BLaER1 treated with 17β-estradiol and CSF1 and Interleukin-3, amounts not matched to agents 10 nM and 100 nM (cell line): Measurements from ENCODE around the gene C18orf32.
"Not testable (repeated sequence)": the region's sequence is repeated elsewhere in the genome, so short reads cannot be mapped to it uniquely, and the experiment has no call there.

Experiments
- H3K27ac ChIP-seq, 11 experiments: shearing (Covaris generic); formaldehyde crosslinking; 2 replicates each; pipeline ENCODE4 v1.8.1; 2022
- H3K27me3 ChIP-seq, 11 experiments: shearing (Covaris generic); formaldehyde crosslinking; 2 replicates each; pipeline ENCODE4 v1.8.1; 2022
- H3K36me3 ChIP-seq, 11 experiments: shearing (Covaris generic); formaldehyde crosslinking; 2 replicates each; pipeline ENCODE4 v1.8.1; 2022
- H3K4me1 ChIP-seq, 10 experiments: shearing (Covaris generic); formaldehyde crosslinking; 2 replicates each; pipeline ENCODE4 v1.8.1; 2022
- H3K4me2 ChIP-seq, 11 experiments: shearing (Covaris generic); formaldehyde crosslinking; 2 replicates each; pipeline ENCODE4 v1.8.1; 2022
- H3K4me3 ChIP-seq, 10 experiments: shearing (Covaris generic); formaldehyde crosslinking; 2 replicates each; pipeline ENCODE4 v1.8.1; 2022
- H3K9ac ChIP-seq, 11 experiments: shearing (Covaris generic); formaldehyde crosslinking; 2 replicates each; pipeline ENCODE4 v1.8.1; 2022
- H3K9me3 ChIP-seq, 11 experiments: shearing (Covaris generic); formaldehyde crosslinking; replicated peaks in 1 of 11; 2 replicates each; pipeline ENCODE4 v1.8.1; 2022
- H4K20me1 ChIP-seq, 11 experiments: shearing (Covaris generic); formaldehyde crosslinking; 2 replicates each; pipeline ENCODE4 v1.8.1; 2022
- Cebpa-rat ChIP-seq, 11 experiments: shearing (Covaris generic); IDR thresholded peaks; 2 replicates each; pipeline ENCODE4 v1.8.1; 2022

The C18orf32 gene

DNA sequence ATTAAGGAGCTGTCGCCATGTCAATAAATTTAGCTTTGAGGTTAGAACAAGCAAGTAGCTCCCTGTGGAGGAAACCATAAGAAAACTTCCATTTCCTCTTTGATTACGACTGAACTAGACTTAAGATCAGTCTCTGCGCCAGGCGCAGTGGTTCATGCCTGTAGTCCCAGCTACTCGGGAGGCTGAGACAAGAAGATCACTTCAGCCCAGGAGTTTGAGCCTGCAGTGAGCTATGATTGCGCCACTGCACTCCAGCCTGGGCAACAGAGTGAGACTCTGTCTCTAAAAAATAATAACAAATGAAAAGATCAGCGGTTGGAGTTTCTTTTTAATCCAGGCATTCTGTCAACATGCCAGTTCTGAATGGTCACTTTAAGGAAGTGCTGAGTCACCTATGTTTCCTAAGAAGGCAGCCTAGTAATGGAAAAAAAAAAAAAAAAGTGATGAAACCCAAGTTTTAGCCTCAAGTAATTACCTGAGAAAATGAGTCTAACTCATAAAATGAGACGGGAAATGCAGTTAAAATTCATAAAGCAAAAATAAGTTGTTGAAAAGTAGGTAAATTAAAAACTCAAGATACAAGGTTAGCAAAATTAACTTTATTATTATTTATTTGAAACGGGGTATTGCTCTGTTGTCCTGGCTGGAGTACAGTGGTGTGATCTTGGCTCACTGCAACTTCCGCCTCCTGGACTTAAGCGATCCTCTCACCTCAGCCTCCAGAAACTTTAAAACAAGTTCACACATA is 10.2 kb downstream of the C18orf32 start:
- Histone ChIP-seq H3K9me3 (no peaks in the 10 kb centered on the region), H3K4me3 (peak overlapping the region in 6 of 10 experiments; percentile 33 to 51 (median 38); a peak in 10 of 20 replicates), H3K36me3 (peaks cover 26 to 39% (median 36%) of the 10 kb centered on the region in 11 experiments), H3K27me3 (no peaks in the 10 kb centered on the region), H3K4me2 (peak overlapping the region; percentile 57 to 89 (median 70)), H4K20me1 (no peaks in the 10 kb centered on the region), H3K27ac (peak overlapping the region; percentile 68 to 86 (median 77)), H3K4me1 (peaks cover 25 to 75% (median 51%) of the 10 kb centered on the region in 10 experiments), H3K9ac (peak overlapping the region; percentile 24 to 72 (median 59))
- TF ChIP-seq Cebpa-rat (IDR thresholded peaks at IDR 0.05): peak in 9 of 11 experiments; percentile 53 to 86 (median 73); a peak in 14 of 22 replicates

DNA sequence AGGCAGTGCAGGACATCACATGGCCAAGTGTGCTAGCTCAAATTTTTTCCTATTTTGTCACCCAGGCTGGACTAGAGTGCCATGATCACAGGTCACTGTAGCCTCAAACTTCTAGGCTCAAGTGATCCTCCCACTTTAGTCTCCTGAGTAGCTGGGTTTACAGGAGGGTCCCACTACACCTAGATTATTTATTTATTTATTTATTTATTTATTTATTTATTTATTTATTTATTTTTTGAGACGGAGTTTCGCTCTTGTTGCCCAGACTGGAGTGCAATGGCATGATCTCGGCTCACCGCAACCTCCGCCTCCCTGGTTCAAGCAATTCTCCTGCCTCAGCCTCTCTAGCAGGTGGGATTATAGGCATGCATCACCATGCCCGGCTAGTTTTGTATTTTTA is 12.1 kb downstream of the C18orf32 start:
- not testable (repeated sequence) for H3K27me3 ChIP-seq

DNA sequence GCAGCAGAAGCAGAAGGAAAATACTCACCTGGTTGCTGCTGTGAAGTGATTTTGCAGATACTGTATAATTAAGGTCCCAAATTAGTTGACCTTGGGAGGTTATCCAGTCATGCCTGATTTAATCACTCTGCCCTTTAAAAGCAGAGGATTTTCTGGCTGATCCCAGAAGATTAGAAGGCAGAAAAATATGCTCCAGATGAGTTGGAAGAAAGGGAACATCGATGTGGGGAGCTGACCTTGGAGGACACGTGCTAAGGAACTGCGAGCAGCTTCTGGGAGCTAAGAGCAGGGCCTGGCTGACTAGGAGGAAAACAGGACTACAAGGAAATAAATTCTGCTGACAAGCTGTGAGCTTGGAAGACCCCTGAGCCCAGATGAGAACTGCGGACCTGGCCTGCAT is 13.3 kb downstream of the C18orf32 start:
- Histone ChIP-seq H3K9ac (no peak overlapping the region), H3K4me2 (no peak overlapping the region), H3K27me3 (no peaks in the 10 kb centered on the region), H3K9me3 (peaks cover 0 to 5% (median 0%) of the 10 kb centered on the region in 11 experiments; a peak in 1 of 22 replicates), H3K27ac (no peak overlapping the region), H3K4me3 (no peak overlapping the region), H4K20me1 (no peaks in the 10 kb centered on the region), H3K4me1 (peaks cover 22 to 45% (median 34%) of the 10 kb centered on the region in 10 experiments), H3K36me3 (peaks cover under 1 to 8% (median 6%) of the 10 kb centered on the region in 11 experiments; a peak in 13 of 22 replicates)
- no peak for TF ChIP-seq Cebpa-rat (IDR thresholded peaks at IDR 0.05)

More for the DNA sequence above, 12.1 kb downstream of the C18orf32 start:
- Histone ChIP-seq H3K4me2 (peak overlapping the region in 3 of 11 experiments; percentile 71 to 86 (median 85); a peak in 2 of 22 replicates), H3K36me3 (peaks cover 13 to 20% (median 18%) of the 10 kb centered on the region in 11 experiments), H3K4me1 (peaks cover 25 to 56% (median 38%) of the 10 kb centered on the region in 10 experiments)
- H4K20me1 ChIP-seq, H3K4me3 ChIP-seq, H3K9ac ChIP-seq, H3K27ac ChIP-seq, H3K9me3 ChIP-seq: not testable (repeated sequence)

DNA sequence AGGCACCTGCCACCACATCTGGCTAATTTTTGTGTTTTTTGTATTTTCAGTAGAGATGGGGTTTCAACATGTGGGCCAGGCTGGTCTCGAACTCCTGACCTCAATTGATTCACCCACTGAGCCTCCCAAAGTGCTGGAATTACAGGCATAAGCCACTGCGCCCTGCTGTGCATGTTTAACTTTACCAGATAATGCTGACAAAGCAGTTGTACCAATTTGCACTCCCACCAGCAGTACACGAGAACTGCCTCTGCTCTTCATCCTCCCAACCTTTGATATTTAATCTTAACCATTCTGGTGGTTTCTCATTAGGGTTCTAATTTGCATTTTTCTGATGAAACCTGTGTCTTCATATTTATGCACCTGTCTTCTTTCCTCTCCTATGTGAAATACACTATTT is 14.6 kb downstream of the C18orf32 start:
- Histone ChIP-seq H3K9ac (no peak overlapping the region), H3K27ac (no peak overlapping the region), H3K4me2 (no peak overlapping the region), H3K27me3 (no peaks in the 10 kb centered on the region), H3K36me3 (no peaks in the 10 kb centered on the region), H3K4me1 (peaks cover 21 to 35% (median 26%) of the 10 kb centered on the region in 10 experiments), H4K20me1 (no peaks in the 10 kb centered on the region), H3K9me3 (peaks cover 0 to 5% (median 0%) of the 10 kb centered on the region in 11 experiments; a peak in 1 of 22 replicates), H3K4me3 (no peak overlapping the region)
- TF ChIP-seq Cebpa-rat (IDR thresholded peaks at IDR 0.05): no peak

DNA sequence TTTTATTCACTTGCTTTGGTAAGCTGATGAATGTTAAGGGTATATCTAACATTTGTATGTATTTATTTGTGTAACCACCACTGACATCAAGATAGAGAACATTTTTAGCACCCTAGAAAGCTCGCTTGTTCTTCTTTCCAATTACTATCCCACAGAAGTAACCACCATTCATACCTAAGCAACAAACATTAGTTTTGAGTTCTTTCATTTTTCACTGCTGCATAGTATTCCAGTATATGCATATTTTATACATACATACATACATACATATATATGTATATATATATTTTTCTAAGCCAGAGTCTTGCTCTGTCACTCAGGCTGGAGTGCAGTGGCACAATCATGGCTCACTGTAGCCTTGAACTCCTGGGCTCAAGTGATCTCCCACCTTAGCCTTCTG is 15.5 kb downstream of the C18orf32 start:
- Histone ChIP-seq H3K4me3 (no peak overlapping the region), H3K27ac (no peak overlapping the region), H3K27me3 (no peaks in the 10 kb centered on the region), H3K4me1 (peaks cover 11 to 25% (median 18%) of the 10 kb centered on the region in 10 experiments), H3K4me2 (no peak overlapping the region), H3K9ac (no peak overlapping the region), H3K9me3 (peaks cover 0 to 5% (median 0%) of the 10 kb centered on the region in 11 experiments; a peak in 1 of 22 replicates), H4K20me1 (no peaks in the 10 kb centered on the region), H3K36me3 (no peaks in the 10 kb centered on the region)
- no peak for TF ChIP-seq Cebpa-rat (IDR thresholded peaks at IDR 0.05)

DNA sequence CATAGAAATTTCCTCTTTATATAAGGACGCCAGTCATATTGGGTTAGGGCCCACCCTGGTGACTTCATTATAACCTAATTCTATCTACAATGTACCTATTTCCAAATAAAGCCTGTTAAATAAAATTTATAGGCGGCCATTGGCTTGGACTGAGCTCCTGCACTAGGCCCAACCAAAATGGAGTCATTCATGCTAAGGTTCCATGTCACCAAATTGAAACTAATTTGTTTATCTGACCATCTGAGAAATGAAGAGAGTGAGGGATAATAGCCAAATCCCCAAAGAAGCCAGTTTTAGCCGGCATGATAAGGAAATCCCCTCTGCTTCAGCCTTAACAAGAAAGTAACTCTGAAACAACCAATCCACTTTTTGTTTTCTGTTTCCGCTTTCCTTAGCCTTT is 19.4 kb downstream of the C18orf32 start:
- no peak overlapping the region for H3K4me2 ChIP-seq
- no peak for TF ChIP-seq Cebpa-rat (IDR thresholded peaks at IDR 0.05)
- no peak overlapping the region for H3K9ac ChIP-seq
- no peaks in the 10 kb centered on the region for H4K20me1 ChIP-seq
- H3K27ac ChIP-seq: no peak overlapping the region
- peaks cover 0 to 3% (median 0%) of the 10 kb centered on the region in 10 experiments; a peak in 3 of 20 replicates for H3K4me1 ChIP-seq
- H3K9me3 ChIP-seq: peaks cover 0 to 5% (median 0%) of the 10 kb centered on the region in 11 experiments; a peak in 1 of 22 replicates
- no peak overlapping the region for H3K4me3 ChIP-seq
- no peaks in the 10 kb centered on the region for H3K27me3 ChIP-seq
- no peaks in the 10 kb centered on the region for H3K36me3 ChIP-seq

DNA sequence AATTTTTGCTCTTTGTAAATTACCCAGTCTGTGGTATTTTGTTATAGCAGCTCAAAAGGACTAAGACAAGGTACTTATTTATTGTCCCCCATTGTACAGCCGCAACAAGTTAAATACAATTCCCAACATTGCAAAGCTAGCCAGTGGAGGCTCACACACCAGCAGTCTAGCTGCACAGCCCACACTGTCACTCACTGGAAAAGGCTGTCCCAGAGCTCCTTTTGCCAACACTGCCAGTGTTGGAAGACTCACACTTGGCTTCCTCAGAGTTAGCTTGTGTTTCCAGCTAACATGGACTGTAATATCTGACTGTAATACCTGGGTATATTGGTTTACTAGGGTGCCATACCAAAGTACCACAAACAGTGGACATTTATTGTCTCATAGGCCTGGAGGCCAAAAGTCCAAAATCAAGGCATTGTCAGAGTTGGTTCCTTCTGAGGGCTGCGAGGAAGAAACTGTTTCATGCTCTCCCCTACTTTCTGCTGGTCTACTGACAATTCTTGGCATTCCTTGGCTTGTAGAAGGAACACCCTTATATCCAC is 19.9 kb downstream of the C18orf32 start:
- peaks cover 0 to 3% (median 0%) of the 10 kb centered on the region in 10 experiments; a peak in 3 of 20 replicates for H3K4me1 ChIP-seq
- TF ChIP-seq Cebpa-rat (IDR thresholded peaks at IDR 0.05): no peak
- no peaks in the 10 kb centered on the region for H4K20me1 ChIP-seq
- no peaks in the 10 kb centered on the region for H3K27me3 ChIP-seq
- no peak overlapping the region for H3K9ac ChIP-seq
- no peak overlapping the region for H3K27ac ChIP-seq
- H3K36me3 ChIP-seq: no peaks in the 10 kb centered on the region
- H3K9me3 ChIP-seq: peaks cover 0 to 5% (median 0%) of the 10 kb centered on the region in 11 experiments; a peak in 1 of 22 replicates
- H3K4me2 ChIP-seq: no peak overlapping the region
- H3K4me3 ChIP-seq: no peak overlapping the region

DNA sequence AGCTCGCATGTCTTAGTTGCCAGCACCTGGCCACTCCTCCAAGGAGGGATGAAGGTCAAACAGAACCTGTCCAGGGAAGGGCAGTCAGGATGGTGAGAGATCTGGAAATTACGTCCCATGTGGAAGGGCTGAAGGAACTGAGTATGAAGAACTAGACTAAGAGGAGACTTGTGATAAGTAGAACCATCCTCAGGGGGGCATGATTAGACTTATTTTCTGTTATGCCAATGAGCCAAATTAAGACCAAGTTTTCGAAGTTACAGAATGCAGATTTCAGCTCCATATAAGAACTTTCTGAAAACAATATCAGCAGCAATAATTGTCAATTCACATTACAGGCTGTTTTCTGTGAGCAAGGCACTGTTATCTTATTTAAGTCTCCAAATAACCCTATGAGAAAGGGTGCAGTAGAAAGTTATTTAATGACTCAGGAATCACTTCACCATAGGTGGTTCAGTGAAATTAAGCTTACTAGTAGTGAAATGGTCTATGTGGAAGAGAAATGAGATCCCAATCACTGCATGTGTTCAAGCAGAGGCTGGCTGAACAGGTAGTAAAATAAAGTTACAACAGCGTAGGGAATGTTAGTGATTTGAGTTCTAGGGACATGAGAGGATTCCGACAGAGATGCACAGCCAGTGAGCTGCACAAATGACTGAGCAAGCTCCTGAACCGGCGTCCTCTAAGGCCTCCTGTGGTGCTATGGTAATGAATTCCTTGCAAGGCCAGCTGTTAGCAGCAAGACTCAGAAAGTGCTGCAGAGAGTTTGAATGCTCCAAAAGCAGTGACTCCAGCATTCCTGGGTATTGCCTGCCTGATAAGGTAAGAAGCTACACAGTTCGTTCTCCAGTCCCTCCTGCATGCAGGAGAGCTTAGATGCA is 22.1 kb downstream of the C18orf32 start:
- Histone ChIP-seq H3K27ac (no peak overlapping the region), H3K36me3 (no peaks in the 10 kb centered on the region), H3K9ac (no peak overlapping the region), H4K20me1 (no peaks in the 10 kb centered on the region; a peak in 2 of 22 replicates), H3K9me3 (no peaks in the 10 kb centered on the region), H3K4me2 (no peak overlapping the region), H3K4me1 (peaks cover 0 to 9% (median 5%) of the 10 kb centered on the region in 10 experiments; a peak in 8 of 20 replicates), H3K27me3 (no peaks in the 10 kb centered on the region), H3K4me3 (no peak overlapping the region)
- no peak for TF ChIP-seq Cebpa-rat (IDR thresholded peaks at IDR 0.05)

DNA sequence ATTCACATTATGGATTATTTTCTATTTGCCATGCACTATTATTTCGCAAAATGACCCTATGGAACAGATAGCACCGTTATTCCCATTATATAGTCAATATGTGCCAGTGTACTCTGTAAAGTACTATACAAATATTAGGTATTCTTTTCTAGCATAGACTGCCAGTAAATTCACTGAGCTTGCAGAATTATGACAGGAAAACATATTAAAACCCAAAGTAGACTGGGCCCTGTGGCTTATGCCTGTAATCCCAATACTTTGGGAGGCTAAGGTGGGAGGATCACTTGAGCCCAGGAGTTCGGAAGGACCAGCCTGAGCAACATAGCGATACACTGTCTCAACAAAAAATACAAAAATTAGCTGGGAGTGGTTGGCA is 25.4 kb downstream of the C18orf32 start:
- peaks cover 20 to 36% (median 28%) of the 10 kb centered on the region in 10 experiments for H3K4me1 ChIP-seq
- no peak overlapping the region for H3K9ac ChIP-seq
- no peak for TF ChIP-seq Cebpa-rat (IDR thresholded peaks at IDR 0.05)
- no peak overlapping the region for H3K27ac ChIP-seq
- H4K20me1 ChIP-seq: peaks cover 10 to 34% (median 28%) of the 10 kb centered on the region in 11 experiments; a peak in 14 of 22 replicates
- H3K9me3 ChIP-seq: no peaks in the 10 kb centered on the region
- H3K36me3 ChIP-seq: 0 out of 22 replicates have a peak, but pooled peaks cover 0 to 3% (median 0%) of the 10 kb centered on the region in 11 experiments
- H3K4me2 ChIP-seq: no peak overlapping the region
- H3K27me3 ChIP-seq: no peaks in the 10 kb centered on the region
- no peak overlapping the region for H3K4me3 ChIP-seq
